Ovary (tissue), 9 donors: Measurements from ENCODE around the gene OR5M11. TPM values are rescaled to one million over a fixed set of nuclear protein-coding genes. Genes with fewer than 3 reads are reported as not detected.

ENCODE experiments used
- DNase-seq, 5 donors: peaks; one replicate each; pipeline ENCODE4 v3.0.0-alpha.2; 2019 to 2020
- H3K27ac ChIP-seq, 2 donors: fragments of 200-600 bp; one replicate each; pipeline versions ENCODE4 v1.5.1 to v1.8.0; 2019 to 2022
- H3K27me3 ChIP-seq: fragments of 200-600 bp; one replicate; pipeline ENCODE4 v1.8.0; 2022
- H3K36me3 ChIP-seq: fragments of 200-600 bp; sonication (generic); one replicate; pipeline ENCODE4 v1.5.1; 2019
- H3K4me1 ChIP-seq: one replicate; pipeline ENCODE4 v1.8.1; 2013; ENCODE audit warnings: mild to moderate bottlenecking, moderate library complexity; ENCODE audit not compliant: insufficient read depth
- H3K4me3 ChIP-seq: fragments of 200-600 bp; sonication (generic); one replicate; pipeline ENCODE4 v1.5.1; 2017
- H3K9me3 ChIP-seq, 2 donors: fragments of 200-600 bp in 1 of 2; sonication (generic) in 1 of 2; one replicate each; pipeline versions ENCODE4 v1.5.1 to v1.8.1; 2013 to 2019; ENCODE audit warnings: mild to moderate bottlenecking in 1 of 2, moderate library complexity in 1 of 2
- EP300 ChIP-seq: sonication (generic); formaldehyde crosslinking; IDR thresholded peaks from one replicate; pipeline ENCODE4 v1.6.1; 2017; ENCODE audit warnings: antibody characterized with exemption
- POLR2A ChIP-seq: fragments of 450-650 bp; IDR thresholded peaks from one replicate; pipeline ENCODE4 v1.6.1; 2017; ENCODE audit warnings: antibody characterized with exemption, mild to moderate bottlenecking, moderate library complexity
- WGBS, 3 donors: extraction: QIAGEN DNeasy Blood & Tissue Kit in 1 of 3; methylation state at CpG; one replicate each; pipeline versions ENCODE4 v1.1.5 to v1.1.7; 2013 to 2017; 5-methylcytosine and 5-hydroxymethylcytosine counted together
- intact Hi-C, 4 donors: fragments of 100-400 bp; cut with DNase I; formaldehyde crosslinking; loops; one replicate each; pipeline versions ENCODE4 v1.11.0 to v1.15.1; 2022 to 2023
- polyA plus RNA-seq, 2 donors: library from polyadenylated mRNA; stranded (reverse); fragments of 200-250 nt in 1 of 2; fragments of 350-450 nt in 1 of 2; fragmentation: Illumina TruSeq in 1 of 2; extraction: RNeasy Lipid Tissue Mini Kit (QIAGEN cat#74804) in 1 of 2; gene quantifications; one replicate each; pipeline ENCODE4 v1.2.3, GENCODE V29; 2013 to 2014
- total RNA-seq, 7 donors: library from RNA; depleted of rRNA in 2 of 7; stranded (reverse); fragments of >200 nt in 2 of 7; fragmentation: NEBNext Ultra II Directional in 3 of 7; extraction: Animal tissue kit (Norgen Biotek cat#: 25700) in 3 of 7; gene quantifications; one replicate each; pipeline versions ENCODE4 v1.1.0 to v1.2.4, GENCODE V29; 2016 to 2023
- TF ChIP-seq, protein P1 (sequence below), 3 donors: fragments of 450-650 bp in 2 of 3; fragments of 200-600 bp in 1 of 3; IDR thresholded peaks; one replicate each; pipeline versions ENCODE4 v1.5.1 to v1.8.0; 2016 to 2022; ENCODE audit warnings: antibody characterized with exemption in 3 of 3, mild to moderate bottlenecking in 1 of 3
- donor health status: DM: no; HTN: no; CAD: no; lungs with moderate emphysema.
- donor health status: DM: no; HTN: no; CAD: no.
- donor health status: Bipolar disorder and iron deficiency.
- donor health status: DM: yes; HTN: yes; CAD: no.
- donor health status: DM: no; HTN: no; CAD: no.
- donor health status: DM: yes; HTN: yes; CAD: no.

Gene OR5M11
- total and polyA plus RNA-seq, 9 donors: not detected

DNA sequence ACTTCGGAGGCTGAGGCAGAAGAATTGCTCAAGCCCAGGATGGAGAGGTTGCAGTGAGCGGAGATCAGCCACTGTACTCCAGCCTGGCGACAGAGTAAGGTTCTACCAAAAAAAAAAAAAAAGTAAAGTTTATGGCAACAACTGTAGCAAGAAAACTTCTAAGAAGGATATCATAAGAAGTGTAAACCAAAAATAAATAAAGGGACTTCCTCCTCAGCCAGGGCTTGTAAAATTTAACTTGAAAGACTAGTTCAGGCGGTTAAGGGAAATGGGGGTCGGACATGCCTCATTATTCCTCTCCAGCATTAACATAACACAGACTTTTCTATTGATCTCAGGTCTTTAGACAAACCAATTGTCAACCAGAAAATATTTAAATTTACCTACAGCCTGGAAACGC lies 2.5 kb upstream of the OR5M11 start:
- no peak for DNase-seq
- TF ChIP-seq, protein P1, sequence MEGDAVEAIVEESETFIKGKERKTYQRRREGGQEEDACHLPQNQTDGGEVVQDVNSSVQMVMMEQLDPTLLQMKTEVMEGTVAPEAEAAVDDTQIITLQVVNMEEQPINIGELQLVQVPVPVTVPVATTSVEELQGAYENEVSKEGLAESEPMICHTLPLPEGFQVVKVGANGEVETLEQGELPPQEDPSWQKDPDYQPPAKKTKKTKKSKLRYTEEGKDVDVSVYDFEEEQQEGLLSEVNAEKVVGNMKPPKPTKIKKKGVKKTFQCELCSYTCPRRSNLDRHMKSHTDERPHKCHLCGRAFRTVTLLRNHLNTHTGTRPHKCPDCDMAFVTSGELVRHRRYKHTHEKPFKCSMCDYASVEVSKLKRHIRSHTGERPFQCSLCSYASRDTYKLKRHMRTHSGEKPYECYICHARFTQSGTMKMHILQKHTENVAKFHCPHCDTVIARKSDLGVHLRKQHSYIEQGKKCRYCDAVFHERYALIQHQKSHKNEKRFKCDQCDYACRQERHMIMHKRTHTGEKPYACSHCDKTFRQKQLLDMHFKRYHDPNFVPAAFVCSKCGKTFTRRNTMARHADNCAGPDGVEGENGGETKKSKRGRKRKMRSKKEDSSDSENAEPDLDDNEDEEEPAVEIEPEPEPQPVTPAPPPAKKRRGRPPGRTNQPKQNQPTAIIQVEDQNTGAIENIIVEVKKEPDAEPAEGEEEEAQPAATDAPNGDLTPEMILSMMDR (IDR thresholded peaks at IDR 0.05): no peak
- no peak for TF ChIP-seq EP300
- no peak for TF ChIP-seq POLR2A
- Histone ChIP-seq H3K36me3 (no peaks in the 10 kb centered on the region), H3K4me3 (no peak overlapping the region), H3K27ac (no peak overlapping the region), H3K27me3 (no peaks in the 10 kb centered on the region), H3K9me3 (no peaks in the 10 kb centered on the region), H3K4me1 (no peaks in the 10 kb centered on the region)
- 84 to 88% (median 85%) methylated on average over 6 of the region's 6 CpGs for WGBS, 3 donors
- intact Hi-C loops: no loop called here

DNA sequence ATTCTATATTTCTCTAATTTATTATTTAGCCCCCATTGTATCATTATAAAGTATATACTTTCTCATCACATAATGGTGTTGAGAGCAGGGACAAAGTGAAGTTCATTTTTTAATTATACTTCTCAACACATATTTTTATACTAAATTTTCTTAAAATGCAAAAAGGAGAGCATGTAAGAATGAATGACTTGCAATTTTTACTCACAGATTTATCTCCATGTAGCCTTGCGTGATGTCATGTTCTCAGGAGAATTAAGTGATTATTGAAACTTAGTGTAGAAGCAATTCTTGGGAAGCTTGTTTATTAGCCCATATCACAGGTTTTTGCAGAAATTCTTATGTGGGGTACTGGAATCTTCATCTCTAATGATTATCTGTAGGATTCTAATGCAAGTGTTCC lies 682 bp upstream of the OR5M11 start:
- no peak for DNase-seq
- intact Hi-C loops: no loop called here
- Histone ChIP-seq H3K9me3 (no peaks in the 10 kb centered on the region), H3K4me3 (no peak overlapping the region), H3K4me1 (no peaks in the 10 kb centered on the region), H3K36me3 (no peaks in the 10 kb centered on the region), H3K27me3 (no peaks in the 10 kb centered on the region), H3K27ac (no peak overlapping the region)
- TF ChIP-seq POLR2A (no peak), EP300 (no peak)
- TF ChIP-seq, protein P1 (IDR thresholded peaks at IDR 0.05): no peak
- 93 to 95% (median 93%) methylated on average over 1 of the region's 1 CpG for WGBS, 3 donors

DNA sequence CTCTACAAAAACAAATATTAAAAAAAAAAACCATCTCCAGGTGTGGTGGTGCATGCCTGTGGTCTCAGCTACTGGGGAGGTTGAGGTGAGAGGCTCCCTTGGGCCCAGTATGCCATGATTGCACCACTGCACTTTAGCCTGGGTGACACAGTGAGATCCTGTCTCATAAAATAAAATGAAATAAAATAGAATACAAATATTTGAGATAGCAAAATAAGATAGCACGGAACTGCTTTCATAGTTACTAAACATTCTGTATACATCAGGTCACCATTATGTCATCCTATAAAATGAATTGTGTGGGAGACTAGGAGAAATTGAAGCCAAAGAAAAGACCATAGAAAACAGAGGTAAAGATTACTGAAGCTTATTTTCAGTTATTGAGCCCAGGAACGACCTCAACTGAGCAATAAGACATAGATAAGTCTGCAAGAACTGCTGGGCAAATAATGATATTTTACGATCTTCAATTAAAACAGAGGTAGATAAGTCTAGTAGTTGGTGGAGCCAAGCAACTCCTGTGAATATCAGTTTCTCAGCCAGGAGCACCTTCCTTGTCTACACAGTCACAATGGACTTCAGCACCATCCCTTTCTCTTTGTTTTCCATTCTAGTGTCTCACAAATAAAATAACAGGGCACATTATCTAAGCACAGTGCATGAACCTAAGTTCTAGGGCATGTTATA lies 9.9 kb downstream of the OR5M11 start:
- TF ChIP-seq, protein P1 (IDR thresholded peaks at IDR 0.05): no peak
- Histone ChIP-seq H3K27ac (no peak overlapping the region), H3K4me1 (no peaks in the 10 kb centered on the region), H3K27me3 (no peaks in the 10 kb centered on the region), H3K36me3 (no peaks in the 10 kb centered on the region), H3K4me3 (no peak overlapping the region), H3K9me3 (no peaks in the 10 kb centered on the region)
- 57 to 70% (median 59%) methylated on average over 3 of the region's 3 CpGs for WGBS, 3 donors
- DNase-seq: no peak
- intact Hi-C loops: no loop called here

DNA sequence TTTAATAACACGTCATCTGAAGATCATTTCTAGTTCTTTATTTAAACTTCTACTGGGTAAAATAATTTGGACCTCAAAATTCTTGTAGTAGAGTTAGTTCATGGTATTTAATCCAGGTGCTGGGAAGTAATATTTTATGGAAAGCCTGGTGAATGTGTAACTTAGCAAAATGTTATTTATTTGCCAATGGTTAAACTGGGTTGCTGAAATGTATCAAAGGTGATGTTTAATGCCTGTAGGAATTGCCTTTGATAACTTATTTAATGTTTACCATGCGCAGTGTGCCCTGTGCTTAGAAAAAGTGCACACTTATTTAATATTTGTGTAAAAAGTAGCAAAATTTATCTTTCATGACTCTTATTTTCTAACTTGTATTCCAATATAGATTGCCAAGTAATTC lies 11.2 kb downstream of the OR5M11 start:
- Histone ChIP-seq H3K36me3 (no peaks in the 10 kb centered on the region), H3K27ac (no peak overlapping the region), H3K27me3 (no peaks in the 10 kb centered on the region), H3K4me1 (no peaks in the 10 kb centered on the region), H3K4me3 (no peak overlapping the region), H3K9me3 (no peaks in the 10 kb centered on the region)
- intact Hi-C loops: no loop called here
- DNase-seq: no peak
- TF ChIP-seq, protein P1 (IDR thresholded peaks at IDR 0.05): no peak
- TF ChIP-seq POLR2A (no peak), EP300 (no peak)
- 72 to 79% (median 78%) methylated on average over 2 of the region's 2 CpGs for WGBS, 3 donors
